HG02938 (cell line): ENCODE data around the gene ARSB.
A peak's percentile ranks its signal among the peaks of the same experiment; 100 is the strongest.
"Not testable (repeated sequence)": the region's sequence is repeated elsewhere in the genome, so short reads cannot be mapped to it uniquely, and the experiment has no call there.

ENCODE experiments used
- ATAC-seq: cut with Tn5 transposase; IDR thresholded peaks from one replicate; pipeline ENCODE4 v1.9.1; 2021; ENCODE audit warnings: mild to moderate bottlenecking, moderate library complexity; ENCODE audit not compliant: unreplicated experiment

ARSB gene

DNA sequence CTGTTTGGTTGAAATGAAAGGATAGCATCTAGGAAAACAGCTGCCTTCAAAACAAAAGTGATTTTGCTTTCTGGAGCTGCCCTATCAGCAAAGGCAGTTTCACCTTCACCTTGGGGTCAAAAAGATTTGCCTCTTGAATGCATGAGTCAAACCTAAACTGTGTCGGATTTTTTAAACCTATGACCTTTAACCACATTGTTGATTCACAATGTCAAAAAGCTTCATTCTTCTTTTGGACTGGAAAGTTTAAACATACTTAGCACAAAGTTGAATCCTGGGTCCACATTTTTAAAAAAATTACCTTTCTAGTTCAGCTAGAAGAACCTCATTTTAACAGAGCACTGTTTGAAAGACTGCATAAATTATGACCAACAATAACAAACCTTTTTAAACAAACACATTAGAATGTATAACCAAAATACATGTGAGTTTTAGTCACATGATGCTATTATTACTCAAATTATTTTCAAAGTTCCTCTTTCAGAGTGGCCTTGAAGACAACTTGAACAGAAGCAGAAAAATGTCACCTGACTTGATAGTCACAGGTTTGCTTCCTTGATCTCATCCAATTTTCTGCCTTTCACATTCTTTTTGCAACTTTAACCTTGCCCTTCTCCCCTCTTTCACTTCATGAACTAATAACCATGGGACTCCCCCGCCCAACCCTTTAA lies 226.8 kb downstream of the ARSB start:
- ATAC-seq, result peak; percentile 74

GRCh38 chr5:78757269-78758053 lies 227.6 kb downstream of the ARSB start:
- ATAC-seq, result peak; percentile 48

- peak; percentile 2 for ATAC-seq
Measured at GRCh38 chr5:78756858-78757257, 228.3 kb downstream of the ARSB start.

- ATAC-seq, result no peak
Measured at GRCh38 chr5:78755822-78756429, 229.2 kb downstream of the ARSB start.

DNA sequence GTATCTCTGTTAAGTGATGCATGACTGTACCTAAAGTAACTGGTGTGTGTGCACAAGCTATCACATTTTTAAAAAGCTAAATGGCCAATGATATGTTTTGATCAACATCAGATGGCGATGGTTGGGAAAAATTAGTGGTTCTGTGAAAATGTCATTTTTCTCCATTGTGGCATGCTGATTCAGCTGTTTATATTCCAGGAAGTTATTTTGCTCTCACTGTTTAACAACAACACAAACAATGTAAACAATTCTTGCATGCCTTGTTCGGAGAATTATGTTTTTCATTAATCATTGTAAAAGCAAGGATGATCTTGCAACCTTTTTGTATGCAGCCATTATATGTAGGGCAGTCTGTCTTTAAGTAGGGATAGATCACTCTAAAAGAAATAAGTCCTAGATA lies 230.5 kb downstream of the ARSB start:
- no peak for ATAC-seq

DNA sequence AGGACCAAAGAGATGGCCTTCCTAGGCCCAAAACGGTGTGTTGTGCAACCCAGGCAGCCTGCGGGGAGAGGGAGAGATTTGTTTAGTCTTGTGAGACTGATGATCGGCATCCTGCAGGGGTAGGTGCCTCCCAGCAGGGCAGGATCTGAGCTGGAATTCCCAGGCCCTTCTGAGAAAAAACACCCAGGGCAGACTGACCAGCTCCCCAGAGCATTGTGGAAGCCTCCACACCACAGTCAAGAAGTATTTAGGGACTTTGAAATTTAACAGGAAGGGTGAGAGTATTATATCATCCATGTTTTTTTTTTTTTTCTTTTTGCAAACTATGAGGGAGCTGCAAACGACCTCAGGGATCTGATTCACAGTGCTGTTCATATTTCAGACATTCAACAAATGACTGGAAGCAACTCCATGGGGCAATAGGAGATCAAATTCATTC lies 232.0 kb downstream of the ARSB start:
- ATAC-seq, result no peak

- no peak for ATAC-seq
Measured at GRCh38 chr5:78751872-78752271, 233.2 kb downstream of the ARSB start.

GRCh38 chr5:78750281-78750680 lies 234.8 kb downstream of the ARSB start:
- no peak for ATAC-seq

GRCh38 chr5:78747705-78748359 lies 237.3 kb downstream of the ARSB start:
- ATAC-seq, result no peak

- ATAC-seq, result no peak
Measured at GRCh38 chr5:78747055-78747454, 238.1 kb downstream of the ARSB start.

DNA sequence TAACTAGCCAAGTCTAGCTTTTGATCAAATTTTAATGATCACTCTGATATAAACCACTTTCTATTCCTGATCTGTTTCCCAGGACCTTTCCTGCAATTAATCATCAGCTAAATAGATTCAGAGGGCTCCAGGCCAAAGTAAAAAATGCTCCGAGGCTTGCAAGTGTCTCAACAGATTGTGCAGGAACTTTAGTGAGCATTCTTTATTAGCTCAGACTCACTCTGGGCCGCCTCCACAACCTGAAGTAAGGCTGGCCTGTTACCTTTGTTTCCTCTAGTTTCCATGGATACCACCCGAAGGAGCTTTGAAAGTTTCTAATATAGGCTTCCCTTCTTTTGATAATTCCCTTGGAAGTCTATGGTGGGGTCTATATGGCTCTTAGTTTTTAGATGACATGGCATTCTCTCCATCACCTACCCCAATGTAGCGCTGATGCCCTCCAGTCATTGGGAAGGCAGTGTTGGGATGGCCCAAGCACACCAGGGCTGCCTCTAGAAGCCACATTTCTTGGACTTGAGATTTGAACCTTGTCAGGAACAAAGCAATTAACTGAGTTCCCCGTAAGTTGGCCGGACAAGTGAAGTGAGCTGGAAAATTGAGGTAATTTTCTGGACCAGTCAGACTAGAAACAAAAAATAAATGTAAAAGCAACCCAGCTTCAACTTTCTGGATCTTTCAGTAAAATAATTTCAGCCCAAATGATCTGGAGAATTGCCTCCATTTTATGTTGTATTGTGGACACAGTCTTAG lies 238.9 kb downstream of the ARSB start:
- ATAC-seq, result no peak

DNA sequence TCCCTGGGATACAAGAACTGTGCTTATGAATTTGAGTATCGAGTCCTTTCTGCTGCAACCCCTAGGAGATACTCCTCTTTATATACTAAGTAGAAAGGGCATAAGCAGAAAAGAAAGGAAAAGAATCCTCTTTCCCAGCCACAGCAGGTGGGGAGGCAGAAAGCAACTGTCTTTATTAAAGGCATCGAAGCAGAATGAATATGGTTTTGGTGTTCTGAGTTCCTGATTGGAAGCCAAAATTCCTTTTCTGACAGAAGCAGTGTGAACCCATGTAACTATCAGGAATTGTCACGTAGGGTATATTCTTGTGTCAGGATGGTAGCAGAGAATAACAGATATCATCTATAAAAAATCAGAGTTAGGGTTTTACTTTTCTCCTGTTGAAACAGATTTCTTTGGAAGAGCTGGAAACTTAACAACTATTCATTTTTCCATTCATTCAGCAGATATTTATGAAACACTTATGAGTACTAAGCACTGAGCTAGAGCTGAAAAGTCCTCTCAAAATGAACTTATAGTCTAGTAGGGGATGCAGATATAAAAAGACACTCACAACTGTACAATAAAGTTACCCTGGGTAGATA lies 240.1 kb downstream of the ARSB start:
- ATAC-seq, result no peak

DNA sequence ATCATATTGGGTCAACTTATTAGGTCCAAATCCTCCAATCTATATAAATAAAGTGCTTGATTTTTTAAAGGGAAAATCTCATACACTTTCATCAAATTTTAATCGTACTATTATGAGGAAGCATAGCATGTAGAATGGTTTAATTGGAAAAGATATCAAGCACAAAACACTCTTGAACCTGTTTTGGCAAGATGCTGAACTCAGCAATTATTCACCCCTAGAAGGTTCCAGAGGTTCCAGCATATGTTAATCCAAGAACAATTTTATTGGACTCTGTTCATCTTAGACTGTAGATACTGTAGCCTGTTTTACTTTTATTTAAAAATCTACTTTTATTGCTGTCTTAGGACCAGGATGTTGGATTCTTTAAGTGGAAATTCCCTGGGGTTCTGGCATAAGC lies 244.1 kb downstream of the ARSB start:
- ATAC-seq, result no peak

GRCh38 chr5:78738693-78739300 lies 246.3 kb downstream of the ARSB start:
- ATAC-seq, result no peak

DNA sequence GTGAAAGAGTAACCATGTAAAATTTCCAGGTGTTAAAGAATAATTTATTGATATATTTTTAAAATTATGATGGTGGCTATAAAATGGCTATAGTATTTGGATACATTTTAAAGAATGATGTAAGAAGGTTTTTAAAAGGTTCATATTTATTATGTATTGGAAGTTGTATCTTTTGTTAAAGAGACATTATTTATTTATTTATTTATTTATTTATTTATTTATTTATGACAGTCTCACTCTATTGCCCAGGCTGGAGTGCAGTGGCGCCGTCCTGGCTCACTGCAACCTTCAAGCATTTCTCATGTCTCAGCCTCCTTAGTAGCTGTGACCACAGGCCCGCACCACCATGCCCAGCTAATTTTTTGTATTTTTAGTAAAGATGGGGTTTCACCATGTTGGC lies 247.0 kb downstream of the ARSB start:
- ATAC-seq, result no peak

DNA sequence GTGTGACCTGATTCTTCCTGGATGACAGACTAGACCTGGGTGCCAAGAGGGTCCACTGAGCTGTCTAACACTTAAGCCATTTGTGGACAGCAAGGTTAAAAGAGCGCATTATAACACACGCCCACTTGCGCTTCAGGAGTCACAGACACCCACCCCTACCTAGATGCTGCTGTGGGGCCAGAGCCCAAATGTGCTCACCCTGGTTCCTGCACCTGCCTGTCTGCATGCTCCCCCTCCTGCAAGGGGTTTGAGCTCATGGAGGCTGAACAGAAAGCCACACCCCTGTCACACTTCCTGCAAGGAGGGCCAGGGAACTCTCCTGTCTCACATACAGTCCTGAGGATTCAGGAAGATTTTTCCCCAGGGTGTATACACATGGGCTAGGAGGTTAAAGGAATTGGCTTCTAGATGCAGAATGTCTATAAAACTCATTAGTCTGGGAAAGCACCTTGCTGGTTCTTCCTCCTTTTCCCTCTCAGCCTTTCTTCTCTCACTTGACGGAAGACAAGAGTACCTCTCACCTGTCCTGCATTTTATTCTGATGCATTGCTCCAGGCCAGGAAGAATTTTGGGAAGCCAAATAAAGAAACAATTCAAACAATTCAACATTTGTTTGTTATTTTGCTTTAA lies 249.2 kb downstream of the ARSB start:
- ATAC-seq, result no peak

- ATAC-seq, result no peak
Measured at GRCh38 chr5:78734950-78735349, 250.2 kb downstream of the ARSB start.

- no peak for ATAC-seq
Measured at GRCh38 chr5:78734094-78734845, 250.8 kb downstream of the ARSB start.

- not testable (repeated sequence) for ATAC-seq
Measured at GRCh38 chr5:78732721-78733120, 252.4 kb downstream of the ARSB start.
